MM.1S (cell line): ENCODE data around the gene YLPM1.

Source experiments
- DNase-seq: peaks from one replicate; pipeline ENCODE4 v3.0.0-alpha.2; 2015
- H2AFZ ChIP-seq: fragments of 300-600 bp; sonication (generic); 2 replicates; pipeline ENCODE4 v1.6.0; 2016; ENCODE audit warnings: antibody characterized with exemption, low read length
- H3F3A ChIP-seq: fragments of 300-600 bp; sonication (generic); 2 replicates; pipeline ENCODE4 v1.6.1; 2016; ENCODE audit warnings: mild to moderate bottlenecking, antibody characterized with exemption, low read length, moderate library complexity, mixed read lengths; ENCODE audit not compliant: insufficient read depth
- H3K27ac ChIP-seq: fragments of 300-600 bp; sonication (generic); 2 replicates; pipeline ENCODE4 v1.5.1; 2016; ENCODE audit warnings: mild to moderate bottlenecking, low read length
- H3K27me3 ChIP-seq: fragments of 300-600 bp; sonication (generic); replicated peaks from 2 replicates; pipeline ENCODE4 v1.6.0; 2016; ENCODE audit warnings: low read length; ENCODE audit not compliant: insufficient read depth
- H3K36me3 ChIP-seq: fragments of 300-600 bp; sonication (generic); replicated peaks from 2 replicates; pipeline ENCODE4 v1.6.1; 2016; ENCODE audit warnings: mild to moderate bottlenecking, low read length, mixed read lengths; ENCODE audit not compliant: insufficient read depth
- H3K4me1 ChIP-seq: fragments of 300-600 bp; sonication (generic); 2 replicates; pipeline ENCODE4 v1.6.1; 2016; ENCODE audit warnings: low read length, mixed read lengths
- H3K4me2 ChIP-seq: fragments of 300-600 bp; sonication (generic); 2 replicates; pipeline ENCODE4 v1.6.0; 2016; ENCODE audit warnings: low read depth, low read length
- H3K4me3 ChIP-seq: fragments of 300-600 bp; sonication (generic); 2 replicates; pipeline ENCODE4 v1.5.1; 2016; ENCODE audit warnings: low read length, mixed read lengths
- H3K79me2 ChIP-seq: fragments of 300-600 bp; sonication (generic); 2 replicates; pipeline ENCODE4 v1.6.1; 2016; ENCODE audit warnings: mixed run types, low read length, mixed read lengths
- H3K9ac ChIP-seq: fragments of 300-600 bp; sonication (generic); 2 replicates; pipeline ENCODE4 v1.6.1; 2016; ENCODE audit warnings: low read length, mixed read lengths
- H3K9me2 ChIP-seq: fragments of 300-600 bp; sonication (generic); replicated peaks from 2 replicates; pipeline ENCODE4 v1.6.1; 2016; ENCODE audit warnings: mild to moderate bottlenecking, low read length, mixed read lengths; ENCODE audit not compliant: insufficient read depth
- H3K9me3 ChIP-seq: fragments of 300-600 bp; sonication (generic); replicated peaks from 2 replicates; pipeline ENCODE4 v1.6.1; 2016; ENCODE audit warnings: mild to moderate bottlenecking, low read length, mixed read lengths; ENCODE audit not compliant: insufficient read depth
- H4K20me1 ChIP-seq: fragments of 300-600 bp; sonication (generic); 2 replicates; pipeline ENCODE4 v1.6.1; 2016; ENCODE audit warnings: mild to moderate bottlenecking, low read length, moderate library complexity, mixed read lengths; ENCODE audit not compliant: insufficient read depth
- CTCF ChIP-seq: fragments of 300-600 bp; sonication (generic); IDR thresholded peaks from 2 replicates; pipeline ENCODE4 v1.5.1; 2016; ENCODE audit warnings: antibody characterized with exemption, low read length, mixed read lengths
- EZH2 ChIP-seq: fragments of 300-600 bp; sonication (generic); optimal IDR thresholded peaks from 2 replicates; pipeline ENCODE3; 2017; ENCODE audit warnings: low read depth, mild to moderate bottlenecking, antibody characterized with exemption, low read length, mixed read lengths
- EZH2phosphoT487 ChIP-seq: fragments of 300-600 bp; sonication (generic); IDR thresholded peaks from 2 replicates; pipeline ENCODE4 v1.6.1; 2018; ENCODE audit warnings: antibody characterized with exemption, low read length

Gene YLPM1

GRCh38 chr14:74852922-74853530, 89.9 kb downstream of the YLPM1 start:
- H3K9me2 ChIP-seq: no peaks in the 10 kb centered on the region
- H4K20me1 ChIP-seq: no peaks in the 10 kb centered on the region
- H3K4me2 ChIP-seq: no peak overlapping the region
- DNase-seq: no peak
- no peak overlapping the region for H2AFZ ChIP-seq
- H3K27ac ChIP-seq: no peak overlapping the region
- H3K27me3 ChIP-seq: no peaks in the 10 kb centered on the region
- H3K4me1 ChIP-seq: no peaks in the 10 kb centered on the region
- no peaks in the 10 kb centered on the region for H3F3A ChIP-seq
- H3K4me3 ChIP-seq: no peak overlapping the region
- no peak overlapping the region for H3K9ac ChIP-seq
- H3K36me3 ChIP-seq: no peaks in the 10 kb centered on the region
- TF ChIP-seq CTCF (no peak), EZH2phosphoT487 (no peak), EZH2 (no peak)
- H3K79me2 ChIP-seq: no peaks in the 10 kb centered on the region
- H3K9me3 ChIP-seq: no peaks in the 10 kb centered on the region

- TF ChIP-seq EZH2phosphoT487 (no peak), EZH2 (no peak), CTCF (no peak)
- Histone ChIP-seq H3K4me3 (no peak overlapping the region), H3K9me2 (no peaks in the 10 kb centered on the region), H4K20me1 (no peaks in the 10 kb centered on the region), H3K9me3 (no peaks in the 10 kb centered on the region), H3F3A (no peaks in the 10 kb centered on the region), H3K4me2 (no peak overlapping the region), H3K9ac (no peak overlapping the region), H3K27ac (no peak overlapping the region), H3K36me3 (no peaks in the 10 kb centered on the region), H3K79me2 (no peaks in the 10 kb centered on the region), H3K27me3 (no peaks in the 10 kb centered on the region), H2AFZ (no peak overlapping the region), H3K4me1 (no peaks in the 10 kb centered on the region)
- no peak for DNase-seq
Observed at GRCh38 chr14:74853581-74853980, 90.5 kb downstream of the YLPM1 start.

GRCh38 chr14:74855021-74855420, 91.9 kb downstream of the YLPM1 start:
- H2AFZ ChIP-seq: no peak overlapping the region
- no peak overlapping the region for H3K9ac ChIP-seq
- no peaks in the 10 kb centered on the region for H3K36me3 ChIP-seq
- H3K9me2 ChIP-seq: no peaks in the 10 kb centered on the region
- no peaks in the 10 kb centered on the region for H3K27me3 ChIP-seq
- no peaks in the 10 kb centered on the region for H4K20me1 ChIP-seq
- H3K9me3 ChIP-seq: no peaks in the 10 kb centered on the region
- no peak for DNase-seq
- H3F3A ChIP-seq: no peaks in the 10 kb centered on the region
- no peak for TF ChIP-seq CTCF
- no peak for TF ChIP-seq EZH2
- TF ChIP-seq EZH2phosphoT487: no peak
- H3K4me3 ChIP-seq: no peak overlapping the region
- H3K4me2 ChIP-seq: no peak overlapping the region
- H3K27ac ChIP-seq: no peak overlapping the region
- H3K4me1 ChIP-seq: no peaks in the 10 kb centered on the region
- H3K79me2 ChIP-seq: no peaks in the 10 kb centered on the region
